Activated gamma-delta T cell treated with Interleukin-2 at 50 U/mL for 16 hours (primary cell): ENCODE data around the gene CNTN2.

Experiments used
- DNase-seq: peaks from one replicate; pipeline ENCODE4 v3.0.0-alpha.2; 2020

CNTN2 gene

DNA sequence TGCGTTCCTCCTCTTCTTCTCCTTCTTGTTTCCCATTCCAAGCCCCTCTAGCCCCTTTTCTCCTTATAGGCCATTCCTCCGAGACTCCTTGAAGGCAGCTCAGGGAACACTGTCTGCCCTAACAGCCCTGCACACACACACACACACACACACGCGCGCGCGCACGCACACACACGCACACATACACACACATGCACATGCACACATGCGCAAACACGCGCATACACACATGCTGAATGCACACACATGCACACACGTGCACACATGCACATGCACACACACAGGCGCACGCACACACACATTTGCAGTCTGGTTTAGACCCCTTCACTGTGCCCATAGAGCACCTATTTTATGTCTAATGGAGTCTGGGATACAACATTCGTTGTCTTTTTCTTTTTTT, 17.8 kb upstream of the CNTN2 start:
- no peak for DNase-seq

DNA sequence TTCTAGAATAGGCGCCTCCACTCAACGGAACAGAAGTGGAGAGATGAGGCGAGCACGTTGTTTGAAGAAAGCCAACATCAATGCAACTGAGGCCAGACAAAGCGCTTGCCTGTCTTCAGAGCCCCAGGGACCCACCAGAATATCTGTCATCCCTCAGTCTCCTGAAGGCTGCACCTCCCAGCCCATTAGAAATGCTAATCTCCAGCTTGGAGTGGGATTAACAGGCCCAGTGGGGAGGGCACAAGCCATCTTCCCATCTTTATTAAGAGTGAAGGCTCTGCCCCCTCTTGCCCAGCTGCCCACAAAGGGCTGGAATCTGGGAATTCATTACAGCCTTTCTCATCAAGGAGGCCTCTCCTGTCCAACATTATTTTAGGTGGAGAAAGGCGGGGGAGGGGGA, 16.8 kb upstream of the CNTN2 start:
- DNase-seq, result no peak

DNA sequence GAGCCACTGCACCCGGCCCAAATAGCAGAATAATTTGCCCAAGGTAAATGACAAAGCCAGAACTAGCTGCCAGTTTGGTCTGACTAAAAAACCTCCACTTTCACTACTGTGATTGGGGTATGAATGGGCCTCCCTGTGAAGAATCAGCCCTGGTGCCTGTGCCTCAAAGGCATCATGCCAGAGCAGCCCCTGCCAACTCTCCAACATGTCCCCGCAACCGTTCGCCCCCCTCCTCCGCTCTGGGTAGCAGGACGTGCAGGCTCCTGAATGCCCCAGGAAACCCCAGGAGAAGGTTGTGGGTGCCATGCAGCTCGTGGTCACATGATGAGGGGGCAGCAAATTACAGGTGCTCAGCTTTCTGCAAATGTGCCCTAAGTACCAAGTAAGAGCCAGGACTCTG, 14.6 kb upstream of the CNTN2 start:
- no peak for DNase-seq

DNA sequence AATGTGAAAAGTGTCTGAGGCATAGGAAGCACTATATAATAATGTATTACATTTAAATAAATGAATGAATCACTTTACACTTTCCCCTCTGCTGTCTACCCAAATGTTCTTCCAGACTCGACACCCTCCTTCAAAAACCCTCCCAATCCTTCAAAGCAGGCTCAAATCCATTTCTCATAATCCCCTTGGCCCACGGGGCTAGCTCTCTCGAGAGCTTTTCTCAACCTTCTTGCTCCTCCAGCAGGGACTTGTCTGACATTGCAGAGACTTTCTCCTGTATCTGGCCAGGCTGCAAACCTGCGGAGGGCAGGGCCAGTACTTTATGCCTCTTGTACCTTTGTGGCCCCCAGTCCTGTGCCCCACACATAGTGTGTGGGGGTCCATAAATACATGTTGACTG, 14.1 kb upstream of the CNTN2 start:
- no peak for DNase-seq

DNA sequence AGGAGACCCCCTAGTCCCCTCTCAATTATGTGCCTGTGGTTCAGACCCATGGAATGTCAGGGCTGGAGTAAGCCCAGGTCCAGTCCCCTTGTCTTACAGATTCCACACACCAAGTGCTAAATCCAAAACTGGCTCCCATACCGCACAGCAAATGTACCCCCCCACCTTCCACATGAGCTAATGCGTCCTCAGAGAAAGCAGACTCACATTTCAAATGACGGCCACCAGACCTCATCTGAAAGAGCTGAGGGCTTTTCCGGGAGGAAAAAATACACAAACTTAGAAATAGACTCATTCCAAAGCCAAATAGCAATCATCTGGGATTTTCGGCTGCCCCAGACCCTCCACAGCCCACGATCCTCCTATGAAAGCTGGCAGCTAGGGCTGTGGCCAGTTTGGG, 12.8 kb upstream of the CNTN2 start:
- no peak for DNase-seq

DNA sequence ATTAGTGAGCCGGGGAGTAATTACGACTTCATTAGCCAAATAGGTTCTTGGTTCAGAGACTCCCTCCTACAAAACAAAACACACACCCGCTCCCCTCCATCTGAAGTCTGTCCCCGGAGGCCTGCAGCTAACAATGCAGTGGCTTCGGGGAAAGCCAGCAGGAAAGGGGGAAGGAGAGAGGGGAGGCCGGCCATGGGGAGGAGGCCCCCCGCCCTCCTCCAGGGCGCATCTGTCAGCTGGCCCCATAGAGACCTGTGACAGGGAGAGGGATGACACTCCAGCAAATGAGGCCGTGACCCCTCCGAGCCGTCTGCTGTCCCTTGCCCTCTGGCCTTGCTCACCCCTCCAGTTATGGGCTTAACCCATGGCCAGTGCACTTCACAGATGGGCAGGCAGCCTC, 12.1 kb upstream of the CNTN2 start:
- DNase-seq, result no peak

DNA sequence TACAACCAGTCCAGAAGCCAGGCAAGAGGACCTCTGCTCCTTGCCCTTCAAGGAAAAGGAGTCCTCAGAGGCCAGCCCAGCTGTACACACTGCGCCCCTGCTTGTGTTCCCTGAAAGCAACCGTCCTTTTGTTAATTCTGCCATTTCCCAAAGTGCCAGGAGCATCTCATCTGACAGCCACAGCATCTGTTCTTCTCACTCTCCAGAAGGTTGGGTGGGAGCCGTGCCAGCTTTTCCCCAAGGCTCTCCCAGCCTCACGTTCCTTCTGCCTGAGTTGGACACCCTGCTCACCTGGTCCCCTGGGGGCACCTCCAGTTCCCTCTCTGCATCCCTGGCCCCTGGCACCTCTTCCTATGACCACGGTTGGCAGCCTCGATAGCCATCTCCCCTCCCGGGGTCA, 10.5 kb upstream of the CNTN2 start:
- no peak for DNase-seq

DNA sequence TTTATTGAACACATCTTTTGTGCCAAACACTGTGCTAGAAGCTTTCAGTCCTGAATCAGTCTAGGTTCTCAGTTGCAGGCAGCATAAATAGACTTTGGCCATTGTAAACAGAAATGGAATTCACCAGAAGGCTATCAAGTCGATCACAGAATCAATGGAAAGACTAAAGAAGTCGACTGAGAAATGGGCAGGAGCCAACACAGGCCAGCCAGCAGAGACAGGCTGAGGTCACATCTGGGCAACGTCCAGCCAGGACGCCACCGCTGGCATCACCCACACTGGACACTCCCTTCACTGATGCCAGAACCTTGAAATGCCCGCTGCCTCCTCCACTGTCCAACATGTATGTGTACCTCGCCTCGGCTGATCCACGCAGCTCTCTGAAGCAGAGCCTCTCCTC, 5.5 kb upstream of the CNTN2 start:
- DNase-seq, result no peak

DNA sequence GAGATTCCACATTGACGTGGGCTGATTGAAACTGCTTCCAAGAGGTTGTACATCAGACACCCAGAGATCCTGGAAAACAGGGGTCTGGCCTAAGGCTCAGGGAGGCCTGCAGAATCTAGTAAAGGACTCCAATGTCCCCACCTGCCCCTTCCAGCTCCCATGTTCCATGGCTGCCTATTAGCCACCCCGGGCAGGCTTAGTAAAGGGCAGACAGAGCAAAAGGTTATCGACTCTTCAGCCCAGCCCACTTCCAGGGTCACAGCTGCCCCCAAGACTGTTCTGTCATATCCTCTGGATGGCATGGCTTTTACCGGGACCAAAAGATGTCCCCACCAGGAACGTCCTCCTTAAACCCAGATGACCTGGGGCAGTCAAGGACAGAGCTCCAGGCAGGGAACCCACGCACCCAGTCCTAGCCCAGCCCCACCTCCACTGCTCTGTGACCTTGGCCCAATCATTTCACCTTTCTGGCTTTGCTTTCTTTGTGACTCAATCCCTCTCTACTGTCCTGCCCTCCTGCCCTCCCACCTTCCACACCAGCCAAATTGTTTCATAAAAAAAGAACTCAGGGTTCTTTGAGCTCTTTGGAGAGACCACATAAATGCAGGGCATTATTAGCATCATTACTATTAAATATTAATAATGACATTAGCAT, 4.8 kb upstream of the CNTN2 start:
- DNase-seq, result no peak

DNA sequence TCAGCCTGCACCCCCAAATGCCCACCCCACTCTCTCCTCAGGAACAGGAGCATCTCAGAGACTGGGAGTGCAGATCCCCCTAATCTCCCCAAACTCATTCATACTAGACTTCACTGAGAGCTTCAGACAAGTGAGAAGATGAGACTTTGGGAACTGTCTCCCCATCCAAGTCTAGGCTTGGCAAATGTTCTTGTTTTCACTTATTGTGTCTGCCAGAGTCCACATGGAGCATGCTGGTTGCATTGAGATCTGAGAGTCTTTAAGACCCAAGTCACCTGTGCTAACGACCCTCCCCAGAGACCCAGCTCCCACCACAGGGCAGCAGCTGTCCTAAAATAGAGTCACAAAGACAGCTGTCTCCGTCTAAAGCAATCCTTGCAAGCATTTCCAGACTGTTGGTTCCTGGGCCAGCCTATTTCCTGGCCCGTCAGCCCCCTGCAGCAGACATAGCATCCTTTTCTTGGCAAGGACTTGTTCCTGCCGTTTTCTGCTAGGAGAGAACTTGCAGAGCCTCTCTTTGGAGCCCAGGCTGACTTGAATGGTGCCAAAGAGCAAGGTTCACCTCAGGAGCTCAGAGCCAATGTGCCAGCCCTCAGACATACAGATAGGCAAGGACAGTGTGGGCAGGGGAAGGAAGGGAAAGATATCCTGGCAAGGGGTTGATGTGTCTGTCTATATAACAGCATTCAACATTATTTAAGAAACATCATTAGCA, 1.9 kb upstream of the CNTN2 start:
- DNase-seq, result no peak

DNA sequence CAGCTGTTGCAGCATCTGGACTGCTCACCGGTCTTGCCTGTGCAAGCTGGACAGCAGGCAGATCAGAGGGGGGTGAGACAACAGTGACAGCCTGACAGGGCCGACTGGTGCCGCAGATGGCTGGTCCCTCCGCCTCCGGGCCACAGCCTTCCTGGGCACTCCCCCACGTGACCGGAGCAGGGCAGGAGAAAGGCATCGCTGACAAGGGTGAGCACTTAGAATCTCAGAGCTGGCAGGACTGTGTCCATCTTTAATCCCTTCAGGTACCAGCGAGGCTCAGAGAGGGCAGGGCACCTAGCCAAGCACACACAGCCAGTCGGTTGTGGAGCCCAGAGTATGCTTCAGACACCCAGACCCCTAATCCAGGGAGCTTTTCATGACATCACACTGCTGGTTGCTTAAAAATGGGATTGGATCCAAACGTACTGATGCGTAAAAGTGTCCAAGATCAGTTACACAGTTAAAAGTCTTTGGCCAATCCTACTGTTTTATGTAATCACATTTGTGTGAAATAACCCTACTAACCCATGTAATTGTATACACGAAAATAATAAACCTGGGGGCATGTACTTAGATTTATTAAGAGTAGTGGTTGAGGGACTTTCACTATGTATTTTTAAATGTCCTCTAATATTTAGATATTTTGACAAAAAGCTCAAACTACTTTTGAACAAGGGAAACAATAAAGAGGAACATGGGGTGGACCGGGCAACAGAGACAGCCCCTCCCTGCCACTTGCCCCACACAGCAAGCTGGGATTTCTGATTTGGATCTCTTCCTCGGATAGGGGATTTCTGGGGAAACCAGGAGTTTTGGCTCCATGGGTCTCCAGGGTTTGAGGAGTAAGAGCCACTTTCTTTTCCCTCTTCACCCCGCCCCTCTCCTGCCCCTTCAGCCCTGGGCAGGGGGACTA, 758 bp upstream of the CNTN2 start:
- no peak for DNase-seq

DNA sequence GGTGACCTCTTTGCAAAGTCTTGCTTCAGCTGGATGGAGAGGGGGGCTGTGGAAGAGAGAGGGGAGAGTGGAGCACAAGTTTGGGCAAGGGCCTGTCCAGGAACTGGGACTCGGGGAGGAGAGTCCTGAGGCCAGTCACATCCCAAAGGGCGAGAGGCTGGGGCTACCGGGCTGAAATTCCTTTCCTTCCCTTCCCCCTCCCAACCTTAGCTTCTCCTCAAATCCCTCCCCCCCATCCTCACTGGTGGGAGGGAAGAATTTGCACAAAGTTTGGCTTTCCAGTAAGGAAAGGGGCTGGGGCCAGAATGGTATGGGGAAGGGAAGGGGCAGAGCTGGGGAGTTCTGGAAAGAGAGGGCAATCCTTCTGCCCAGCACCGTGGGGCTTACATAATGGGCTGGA, 854 bp downstream of the CNTN2 start:
- no peak for DNase-seq

DNA sequence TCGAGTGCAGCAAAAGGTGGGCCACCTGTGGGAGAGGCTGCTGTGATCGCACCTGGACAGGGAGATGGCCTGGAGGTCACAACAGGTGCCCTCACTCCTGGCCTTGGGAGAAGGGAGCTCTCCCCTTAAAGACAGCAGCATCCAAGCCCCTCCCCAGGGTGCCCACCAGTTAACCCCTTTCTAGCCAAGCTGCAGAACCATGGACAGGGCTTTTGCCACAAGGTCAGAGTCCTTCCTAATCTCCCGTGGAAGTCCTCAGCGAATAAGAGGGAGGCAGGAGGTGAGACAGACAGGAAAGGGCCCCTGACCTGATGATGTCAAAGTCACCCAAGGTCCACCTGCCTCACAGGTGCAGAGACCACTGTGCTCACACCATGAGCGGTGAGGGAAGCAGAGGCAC, 1.7 kb downstream of the CNTN2 start:
- DNase-seq, result no peak

DNA sequence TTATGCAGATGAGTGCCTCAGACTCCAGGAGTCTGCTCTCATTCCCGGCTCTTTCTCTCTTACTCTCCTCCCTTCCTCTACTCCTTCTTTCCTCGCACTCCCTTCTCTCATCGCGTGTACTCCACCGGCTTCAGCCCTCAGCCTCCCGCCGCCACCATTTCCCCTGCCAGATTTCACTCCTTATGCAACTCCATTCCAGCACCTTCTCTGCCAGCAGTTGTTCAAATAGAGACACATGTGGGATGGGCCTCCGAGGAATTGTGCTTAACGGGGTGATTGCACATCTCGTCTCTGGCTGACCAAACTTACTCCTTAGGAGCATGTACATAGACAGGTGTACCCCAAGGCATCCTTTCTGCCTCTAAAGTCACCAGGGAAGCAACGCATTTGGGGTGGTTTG, 2.1 kb downstream of the CNTN2 start:
- no peak for DNase-seq

DNA sequence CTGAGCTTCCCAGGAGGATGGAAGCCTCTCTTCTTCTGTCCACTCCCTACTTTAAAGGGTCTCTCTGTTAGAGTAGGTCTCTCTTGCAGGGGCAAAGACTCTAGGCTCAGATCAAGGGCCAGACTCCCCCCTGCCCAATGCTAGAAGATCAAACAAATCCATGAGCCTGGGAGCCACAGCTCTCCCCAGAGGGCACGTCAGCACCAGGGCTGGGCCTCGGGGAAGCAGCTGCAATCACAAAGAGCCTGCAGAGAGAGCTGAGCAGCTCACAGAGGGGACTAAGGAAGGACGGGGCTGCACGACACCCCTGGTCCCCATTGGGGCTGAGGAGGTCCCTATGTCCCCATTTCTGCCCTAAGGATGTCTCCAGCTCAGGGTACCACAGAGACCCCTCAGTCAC, 3.9 kb downstream of the CNTN2 start:
- no peak for DNase-seq

DNA sequence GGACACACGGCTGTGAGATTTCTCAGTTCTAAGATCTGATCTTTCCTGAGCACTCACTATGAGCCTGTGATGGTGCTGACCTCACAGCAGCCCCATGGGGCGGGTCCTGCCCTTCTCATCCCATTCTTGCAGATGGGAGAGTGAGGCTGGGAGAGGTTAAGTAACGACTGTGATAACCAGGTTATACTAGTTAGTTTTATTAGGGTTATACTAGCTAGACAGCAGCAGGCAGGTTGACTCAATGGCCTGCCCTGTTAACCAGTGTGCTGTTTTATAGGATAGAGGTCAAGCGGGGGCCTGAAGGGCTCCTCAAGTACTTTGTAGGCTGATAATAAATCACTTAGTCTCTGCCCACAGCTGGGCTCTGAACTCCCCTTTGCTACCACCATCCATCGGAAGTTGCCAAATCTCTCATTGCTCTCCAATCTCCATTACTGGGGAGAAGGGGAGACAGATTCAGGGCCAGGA, 4.8 kb downstream of the CNTN2 start:
- DNase-seq, result no peak

DNA sequence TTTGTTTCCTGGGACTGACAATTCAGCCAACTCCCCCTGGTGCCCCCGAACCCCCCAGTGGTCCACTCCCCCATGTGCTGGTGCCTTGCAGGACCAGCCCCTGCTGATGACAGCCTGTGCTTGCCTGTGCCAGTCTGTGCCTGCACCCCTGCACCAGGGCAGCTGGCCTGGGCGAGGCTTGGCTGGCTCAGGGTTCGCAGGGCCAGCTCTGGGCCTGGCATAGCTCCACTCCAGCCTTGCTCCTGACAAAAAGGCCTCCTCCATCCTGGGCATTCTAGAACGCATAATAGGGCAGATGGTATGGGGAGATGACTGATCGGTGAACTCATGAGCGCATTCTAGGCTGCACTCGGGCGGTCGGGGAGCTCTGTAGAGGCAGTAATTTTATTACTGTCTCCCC, 5.4 kb downstream of the CNTN2 start:
- DNase-seq, result no peak

DNA sequence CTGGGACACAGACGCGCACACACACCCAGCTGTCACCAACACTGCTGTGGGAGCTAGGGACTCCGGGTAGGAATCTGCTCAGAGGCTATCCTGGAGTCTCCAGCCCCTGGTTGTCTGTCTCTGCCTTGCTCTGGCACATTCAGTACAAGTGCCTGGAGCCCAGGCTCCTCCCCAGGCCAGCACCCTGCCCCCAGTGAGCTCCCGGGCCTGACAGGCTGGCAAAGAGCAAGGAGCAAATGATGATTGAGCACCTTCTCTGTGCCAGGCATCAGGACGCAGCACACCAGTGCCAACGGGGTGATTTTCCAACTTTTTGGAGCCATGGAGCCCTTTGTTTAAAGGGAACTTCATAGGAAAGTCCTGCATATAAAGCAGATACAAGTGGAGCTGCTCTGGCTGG, 6.5 kb downstream of the CNTN2 start:
- no peak for DNase-seq

DNA sequence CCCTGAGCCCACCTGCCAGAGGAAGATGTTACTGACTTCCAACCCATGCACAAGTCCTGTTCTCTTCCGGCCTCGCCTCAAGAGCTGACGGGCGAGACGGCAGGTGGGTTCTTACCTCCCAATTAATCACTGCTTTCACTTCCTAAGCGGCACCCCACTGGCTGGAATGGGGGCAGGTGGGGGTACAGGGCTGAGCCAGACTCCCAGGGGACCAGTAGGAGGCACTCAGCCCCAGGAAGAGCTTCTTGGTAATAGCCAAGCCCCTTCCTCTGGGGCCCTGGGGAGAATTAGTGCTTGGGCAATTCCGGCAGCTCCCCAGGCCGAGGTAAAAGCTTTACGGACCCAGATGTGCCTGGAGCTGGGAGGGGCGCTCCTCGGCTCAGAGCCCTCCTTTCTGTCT, 9.7 kb downstream of the CNTN2 start:
- no peak for DNase-seq

DNA sequence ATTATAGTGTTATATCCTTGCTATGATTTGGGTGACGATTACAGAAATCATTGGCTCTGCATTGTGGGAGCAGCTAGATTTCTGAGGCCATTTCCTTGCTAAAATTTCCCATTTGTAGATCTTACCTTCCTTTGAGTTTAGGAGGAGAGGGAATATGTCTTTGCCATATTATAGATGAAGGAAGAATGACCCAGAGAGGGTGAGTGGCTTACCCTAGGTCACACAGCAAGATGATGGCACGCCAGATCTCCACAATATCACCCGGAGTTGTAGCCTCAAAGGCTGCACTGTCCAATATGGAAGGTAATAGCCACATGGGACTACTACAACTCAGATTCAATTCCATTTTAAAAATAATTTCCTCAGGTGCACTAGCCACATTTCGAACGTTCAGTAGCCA, 10.3 kb downstream of the CNTN2 start:
- no peak for DNase-seq

DNA sequence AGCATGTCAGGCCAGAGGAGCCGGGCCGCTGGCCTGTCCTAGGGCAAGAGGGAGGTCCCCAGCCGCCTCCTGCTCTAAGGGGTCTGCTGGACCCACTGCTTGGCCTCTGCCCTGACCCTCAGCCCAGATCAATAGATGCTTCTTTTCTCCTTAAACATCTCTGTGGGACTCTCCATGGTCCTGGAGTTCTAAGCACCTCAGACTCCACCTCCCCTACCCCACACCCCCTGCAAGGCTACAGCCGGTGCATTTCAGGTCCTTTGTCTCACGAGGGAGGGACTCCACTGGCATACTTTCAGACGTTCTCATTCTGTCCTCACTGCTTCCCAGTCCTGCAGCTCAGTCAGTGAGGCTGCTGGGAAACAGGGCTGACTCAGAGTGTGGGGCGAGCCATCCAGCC, 11.0 kb downstream of the CNTN2 start:
- DNase-seq, result no peak

DNA sequence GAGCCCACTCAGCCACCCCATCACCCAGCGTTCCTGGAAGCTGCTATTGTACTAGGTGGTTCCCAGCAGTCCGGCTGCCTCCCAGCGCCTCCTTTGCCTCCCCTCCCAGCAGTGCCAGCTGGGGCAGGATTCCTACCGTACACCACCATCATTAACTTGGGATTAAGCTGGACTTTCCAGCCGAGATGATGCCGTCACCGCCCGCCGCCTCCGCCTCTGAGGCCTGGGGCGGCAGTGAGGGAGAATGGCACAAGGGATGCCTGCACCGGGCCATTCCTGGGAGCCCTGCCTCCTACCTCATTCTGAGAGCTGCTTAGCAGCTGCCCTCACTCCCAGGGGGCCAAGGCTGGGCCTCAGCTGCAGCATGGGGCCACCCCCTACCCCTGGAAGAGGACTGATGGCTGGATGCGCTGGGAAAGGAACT, 13.2 kb downstream of the CNTN2 start:
- no peak for DNase-seq

DNA sequence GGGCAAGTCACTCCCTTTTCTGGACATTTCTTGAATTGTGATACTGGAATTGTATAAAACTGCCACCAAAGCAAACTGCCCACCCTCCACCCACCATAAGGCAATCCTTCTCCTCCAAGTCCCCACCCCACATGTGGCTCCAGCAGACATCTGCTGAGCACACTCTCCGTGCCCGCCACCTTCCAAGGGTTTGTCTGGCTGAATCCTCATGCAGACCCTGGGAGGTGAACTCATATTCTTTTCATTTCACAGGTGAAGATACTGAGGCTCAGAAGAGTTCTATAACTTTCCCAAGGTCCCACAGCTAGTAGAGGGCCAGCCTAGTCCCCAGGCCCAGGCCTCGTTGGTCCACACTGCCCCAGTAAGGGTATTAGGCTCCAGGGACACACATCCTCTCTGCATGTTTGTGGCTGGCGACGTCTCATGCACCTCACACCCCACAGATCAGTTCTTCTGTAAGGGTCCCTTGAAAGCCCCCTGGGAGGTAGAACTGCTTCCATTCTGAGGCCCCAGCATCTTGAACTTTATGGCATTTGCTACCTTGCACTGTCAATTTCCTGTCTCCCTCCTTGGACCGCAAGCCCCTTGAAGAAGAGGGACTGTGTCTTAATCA, 14.1 kb downstream of the CNTN2 start:
- DNase-seq, result no peak
